GM12878 (cell line): ENCODE measurements around the gene CDH5. TPM values are rescaled to one million over a fixed set of nuclear protein-coding genes. Genes with fewer than 3 reads are reported as not detected.

ENCODE experiments used
- ATAC-seq: fragments of 200-7000 bp; cut with Tn5 transposase; 3 replicates; pipeline ENCODE4 v1.9.1; 2020; ENCODE audit warnings: mild to moderate bottlenecking, moderate library complexity
- BruUV-seq: library from RNA; stranded (reverse); fragments of 400-500 nt; replicated peaks from 2 replicates; lab custom pipeline; 2021; lab: Mats Ljungman, UMichigan
- CTCF ChIA-PET: fragments of 300-600 bp; sonication (Branson Sonifier 250); formaldehyde crosslinking; extraction: SDS; loops from one replicate; lab custom pipeline; 2021; ENCODE audit warnings: inconsistent platforms; lab: Yijun Ruan, JAX
- POLR2A ChIA-PET: fragments of 350-600 bp; formaldehyde crosslinking; extraction: SDS; loops from one replicate; lab custom pipeline; 2021; ENCODE audit warnings: inconsistent platforms; lab: Charles Lee
- RAD21 ChIA-PET: fragments of 300-600 bp; sonication (Branson Sonifier 250); formaldehyde crosslinking; loops from one replicate; lab custom pipeline; 2023; ENCODE audit warnings: antibody characterized with exemption; ENCODE audit not compliant: unreplicated experiment; lab: Charles Lee
- SMC1A ChIA-PET: fragments of 300-600 bp; sonication (Branson Sonifier 250); formaldehyde crosslinking; loops from one replicate; lab custom pipeline; 2023; ENCODE audit not compliant: unreplicated experiment, uncharacterized antibody; lab: Charles Lee
- DNase-seq: peaks from one replicate; pipeline ENCODE4 v3.0.0-alpha.2; 2011; ENCODE audit warnings: low read depth, low spot score
- FAIRE-seq: peaks from 3 replicates; lab custom pipeline; 2011; peaks lifted over from hg19 to GRCh38; lab: Jason Lieb, UNC
- H2AFZ ChIP-seq: 2 replicates; pipeline ENCODE4 v1.6.0; 2011; ENCODE audit warnings: low read depth, low read length, control low read depth; ENCODE audit not compliant: control insufficient read depth
- H3K27ac ChIP-seq: 2 replicates; pipeline ENCODE4 v1.5.1; 2011; ENCODE audit warnings: control low read depth; ENCODE audit not compliant: control insufficient read depth, insufficient read depth
- H3K27me3 ChIP-seq, 2 experiments: replicated peaks in 1 of 2; 2 replicates each; pipeline versions ENCODE4 v1.6.0 to v1.6.1; 2011; ENCODE audit warnings: low read length in 1 of 2; ENCODE audit not compliant: control insufficient read depth in 2 of 2, insufficient read depth in 2 of 2
- H3K36me3 ChIP-seq, 2 experiments: 2 replicates each; pipeline ENCODE4 v1.5.1; 2011; ENCODE audit warnings: low read length in 1 of 2; ENCODE audit not compliant: control insufficient read depth in 2 of 2, insufficient read depth in 2 of 2
- H3K4me1 ChIP-seq: 2 replicates; pipeline ENCODE4 v1.6.1; 2011; ENCODE audit warnings: mild to moderate bottlenecking, low read length, moderate library complexity, mixed read lengths; ENCODE audit not compliant: control insufficient read depth, insufficient read depth
- H3K4me2 ChIP-seq: 2 replicates; pipeline ENCODE4 v1.6.0; 2011; ENCODE audit warnings: control low read depth; ENCODE audit not compliant: control insufficient read depth, insufficient read depth
- H3K4me3 ChIP-seq: fragments of 200-600 bp; sonication (generic); 2 replicates; pipeline ENCODE4 v1.5.1; 2016
- H3K79me2 ChIP-seq: 2 replicates; pipeline ENCODE4 v1.6.0; 2011; ENCODE audit warnings: low read length; ENCODE audit not compliant: control insufficient read depth, insufficient read depth
- H3K9ac ChIP-seq: 2 replicates; pipeline ENCODE4 v1.8.0; 2011; ENCODE audit warnings: low read length, control low read depth, mixed read lengths; ENCODE audit not compliant: control insufficient read depth, insufficient read depth
- H3K9me3 ChIP-seq: replicated peaks from 3 replicates; pipeline ENCODE4 v1.5.1; 2011; ENCODE audit warnings: mild to moderate bottlenecking, low read length; ENCODE audit not compliant: control insufficient read depth, insufficient read depth
- H4K20me1 ChIP-seq: 2 replicates; pipeline ENCODE4 v1.6.0; 2011; ENCODE audit not compliant: control insufficient read depth, insufficient read depth
- BCL11A ChIP-seq: IDR thresholded peaks from 2 replicates; pipeline ENCODE4 v1.6.1; 2011; ENCODE audit warnings: low read depth, low read length
- BCL3 ChIP-seq: IDR thresholded peaks from 2 replicates; pipeline ENCODE4 v1.6.1; 2011; ENCODE audit warnings: borderline replicate concordance, low read depth, mild to moderate bottlenecking, moderate library complexity, low read length; ENCODE audit not compliant: insufficient read depth, poor library complexity, severe bottlenecking
- CHD1 ChIP-seq: IDR thresholded peaks from 2 replicates; pipeline ENCODE4 v1.6.1; 2012; ENCODE audit warnings: low read depth, low read length, improper control_type of control experiment
- CHD4 ChIP-seq: fragments of 200-600 bp; sonication (generic); IDR thresholded peaks from 2 replicates; pipeline ENCODE4 v1.6.1; 2016; ENCODE audit warnings: mild to moderate bottlenecking
- CREM ChIP-seq: IDR thresholded peaks from 2 replicates; pipeline ENCODE4 v1.6.1; 2014; ENCODE audit warnings: antibody characterized with exemption, low read depth
- DPF2 ChIP-seq: fragments of 450-650 bp; IDR thresholded peaks from 2 replicates; pipeline ENCODE4 v1.6.1; 2017; ENCODE audit warnings: mild to moderate bottlenecking
- GATAD2B ChIP-seq: fragments of 450-650 bp; conservative IDR thresholded peaks from 2 replicates; pipeline ENCODE4 v1.6.1; 2017; ENCODE audit warnings: low read depth, mild to moderate bottlenecking, moderate library complexity
- KAT2A ChIP-seq: conservative IDR thresholded peaks from 2 replicates; pipeline ENCODE4 v1.6.1; 2011; ENCODE audit warnings: low read depth, low read length; ENCODE audit not compliant: control insufficient read depth
- MLLT1 ChIP-seq: fragments of 450-650 bp; IDR thresholded peaks from 2 replicates; pipeline ENCODE4 v1.6.1; 2016; ENCODE audit warnings: mild to moderate bottlenecking
- MYC ChIP-seq: IDR thresholded peaks from 2 replicates; pipeline ENCODE4 v1.6.1; 2011; ENCODE audit warnings: mild to moderate bottlenecking, low read length, moderate library complexity, inconsistent platforms; ENCODE audit not compliant: insufficient read depth, insufficient replicate concordance, insufficient read length, severe bottlenecking
- NFXL1 ChIP-seq: fragments of 450-650 bp; IDR thresholded peaks from 2 replicates; pipeline ENCODE4 v1.6.1; 2017; ENCODE audit warnings: antibody characterized with exemption, mild to moderate bottlenecking, borderline replicate concordance
- PML ChIP-seq: IDR thresholded peaks from 2 replicates; pipeline ENCODE4 v1.6.1; 2012; ENCODE audit warnings: low read length, inconsistent platforms
- RBBP5 ChIP-seq: fragments of 200-600 bp; sonication (generic); conservative IDR thresholded peaks from 2 replicates; pipeline ENCODE4 v1.6.1; 2016
- SMAD5 ChIP-seq: IDR thresholded peaks from 2 replicates; pipeline ENCODE4 v1.6.1; 2016; ENCODE audit warnings: antibody characterized with exemption, low read depth
- TAF1 ChIP-seq: IDR thresholded peaks from 2 replicates; pipeline ENCODE4 v1.6.1; 2011; ENCODE audit warnings: mild to moderate bottlenecking, low read depth, low read length, borderline replicate concordance
- TCF12 ChIP-seq: IDR thresholded peaks from 2 replicates; pipeline ENCODE4 v1.6.1; 2011; ENCODE audit warnings: low read depth, mild to moderate bottlenecking, low read length
- ZNF274 ChIP-seq: IDR thresholded peaks from one replicate; pipeline ENCODE4 v1.8.0; 2011; ENCODE audit not compliant: insufficient read length, insufficient read depth
- WGBS: methylation state at CpG from one replicate; pipeline ENCODE4 v1.1.6; 2016; ENCODE audit warnings: low lambda C conversion rate; ENCODE audit not compliant: insufficient replicate concordance, insufficient coverage; ENCODE audit errors: missing lambda C conversion rate; 5-methylcytosine and 5-hydroxymethylcytosine counted together
- in situ Hi-C: fragments of 300-500 bp; cut with MboI; formaldehyde crosslinking; loops from 9 replicates; pipeline ENCODE4 v1.14.3; 2018; ENCODE audit warnings: mixed read lengths
- intact Hi-C: fragments of 100-400 bp; cut with micrococcal nuclease; formaldehyde crosslinking; loops from one replicate; pipeline ENCODE4 v1.14.2; 2022; ENCODE audit not compliant: unreplicated experiment
- polyA plus RNA-seq, 11 experiments: library from polyadenylated mRNA; depleted of rRNA in 4 of 11; unstranded in 6 of 11; stranded (reverse) in 5 of 11; fragments of >200 nt; fragmentation: Nextera tagmentation in 4 of 11; fragmentation: Illumina TruSeq in 1 of 11; extraction: Ambion mirVana in 4 of 11; extraction: Trizol in 1 of 11; gene quantifications; 1 replicate in 1 of 11; 2 replicates in 10 of 11; pipeline versions ENCODE4 v1.2.1 to v1.2.3, GENCODE V29; 2011 to 2016; ENCODE audit warnings: inconsistent platforms in 2 of 11, missing spikeins in 2 of 11, low read depth in 1 of 11
- total RNA-seq, 4 experiments: library from RNA; depleted of rRNA in 3 of 4; stranded (reverse); fragments of >200 nt in 3 of 4; fragmentation: Illumina TruSeq in 1 of 4; extraction: Trizol in 1 of 4; gene quantifications; 2 replicates each; pipeline versions ENCODE4 v1.2.1 to v1.2.3, GENCODE V29; 2013 to 2021
- TF ChIP-seq, protein P1 (sequence below): fragments of 450-650 bp; IDR thresholded peaks from 2 replicates; pipeline ENCODE4 v1.6.1; 2017; ENCODE audit warnings: mild to moderate bottlenecking, moderate library complexity

CDH5 gene
- total and polyA plus RNA-seq, 10 of the 15 experiments (the other 5 are each of a cell fraction or from before 2014, with no cell fraction given): not detected

DNA sequence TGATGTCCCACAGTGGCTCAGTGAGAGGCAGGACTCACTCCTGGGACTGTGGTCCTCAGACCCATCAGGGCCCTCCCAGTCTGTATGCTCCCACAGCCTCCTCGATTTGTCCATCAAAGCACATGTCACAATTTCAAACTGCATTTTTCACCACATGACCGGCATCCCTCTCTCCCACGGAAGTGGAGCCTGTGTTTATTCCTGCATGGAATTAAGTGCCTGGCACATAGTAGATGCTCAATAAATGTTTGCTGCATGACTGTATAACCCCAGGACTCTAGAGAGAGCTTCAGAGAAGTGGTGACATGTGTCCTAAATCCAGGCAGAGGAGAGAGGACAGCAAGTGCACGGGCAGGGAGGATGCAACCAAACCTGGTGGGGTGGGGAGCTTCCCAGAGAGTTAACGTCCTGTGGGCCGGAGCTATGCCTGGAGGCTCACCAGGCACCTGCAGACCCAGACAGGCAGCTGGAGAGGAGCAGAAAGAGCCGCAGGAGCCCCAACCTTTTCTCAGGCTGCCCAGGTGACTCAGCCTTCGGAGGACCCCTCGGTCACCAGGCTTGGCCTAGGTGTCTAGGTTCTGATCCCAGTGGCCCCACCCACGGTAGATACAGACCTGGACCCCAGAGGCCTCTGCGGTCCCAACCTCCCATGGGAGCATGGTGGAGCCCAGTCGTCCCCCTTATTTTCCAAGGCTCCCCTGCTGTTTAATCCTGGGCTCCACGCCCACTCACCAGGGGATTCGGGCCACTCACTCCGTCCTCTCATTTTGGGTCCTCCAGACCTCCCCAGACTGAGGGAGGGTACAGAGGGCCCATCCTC lies 5.8 kb downstream of the CDH5 start (continued):
- TF ChIP-seq GATAD2B (no peak), CHD1 (no peak), RBBP5 (no peak), TAF1 (no peak), NFXL1 (no peak)

GRCh38 chr16:66372898-66373155 lies 6.3 kb downstream of the CDH5 start:
- in situ Hi-C loops: no loop called here
- ChIA-PET POLR2A (no interaction called here), CTCF (no interaction called here), SMC1A (no interaction called here), RAD21 (no interaction called here)
- Histone ChIP-seq H4K20me1 (no peaks in the 10 kb centered on the region), H3K27ac (no peak overlapping the region), H3K27me3 (no peaks in the 10 kb centered on the region), H3K79me2 (no peaks in the 10 kb centered on the region), H2AFZ (no peak overlapping the region), H3K4me3 (no peak overlapping the region), H3K9me3 (no peaks in the 10 kb centered on the region; the same call in 2 of the 3 replicates), H3K4me1 (peaks cover 5% of the 10 kb centered on the region; the same call in 1 of the 2 replicates), H3K36me3 (no peaks in the 10 kb centered on the region), H3K9ac (no peak overlapping the region), H3K4me2 (no peak overlapping the region)
- DNase-seq (no peak), ATAC-seq (no peak), FAIRE-seq (no peak)
- WGBS: 55% methylated on average over 4 of the region's 4 CpGs
- intact Hi-C loops: no loop called here
- BruUV-seq: no TSS peak
- no peak for TF ChIP-seq SMAD5
- no peak for TF ChIP-seq MYC
- TF ChIP-seq TCF12: no peak
- TF ChIP-seq ZNF274: no peak
- TF ChIP-seq DPF2: no peak
- TF ChIP-seq KAT2A: no peak
- TF ChIP-seq PML: no peak
- TF ChIP-seq CHD4: no peak
- no peak for TF ChIP-seq BCL11A
- TF ChIP-seq CREM: no peak
- no peak for TF ChIP-seq BCL3
- TF ChIP-seq, protein P1, sequence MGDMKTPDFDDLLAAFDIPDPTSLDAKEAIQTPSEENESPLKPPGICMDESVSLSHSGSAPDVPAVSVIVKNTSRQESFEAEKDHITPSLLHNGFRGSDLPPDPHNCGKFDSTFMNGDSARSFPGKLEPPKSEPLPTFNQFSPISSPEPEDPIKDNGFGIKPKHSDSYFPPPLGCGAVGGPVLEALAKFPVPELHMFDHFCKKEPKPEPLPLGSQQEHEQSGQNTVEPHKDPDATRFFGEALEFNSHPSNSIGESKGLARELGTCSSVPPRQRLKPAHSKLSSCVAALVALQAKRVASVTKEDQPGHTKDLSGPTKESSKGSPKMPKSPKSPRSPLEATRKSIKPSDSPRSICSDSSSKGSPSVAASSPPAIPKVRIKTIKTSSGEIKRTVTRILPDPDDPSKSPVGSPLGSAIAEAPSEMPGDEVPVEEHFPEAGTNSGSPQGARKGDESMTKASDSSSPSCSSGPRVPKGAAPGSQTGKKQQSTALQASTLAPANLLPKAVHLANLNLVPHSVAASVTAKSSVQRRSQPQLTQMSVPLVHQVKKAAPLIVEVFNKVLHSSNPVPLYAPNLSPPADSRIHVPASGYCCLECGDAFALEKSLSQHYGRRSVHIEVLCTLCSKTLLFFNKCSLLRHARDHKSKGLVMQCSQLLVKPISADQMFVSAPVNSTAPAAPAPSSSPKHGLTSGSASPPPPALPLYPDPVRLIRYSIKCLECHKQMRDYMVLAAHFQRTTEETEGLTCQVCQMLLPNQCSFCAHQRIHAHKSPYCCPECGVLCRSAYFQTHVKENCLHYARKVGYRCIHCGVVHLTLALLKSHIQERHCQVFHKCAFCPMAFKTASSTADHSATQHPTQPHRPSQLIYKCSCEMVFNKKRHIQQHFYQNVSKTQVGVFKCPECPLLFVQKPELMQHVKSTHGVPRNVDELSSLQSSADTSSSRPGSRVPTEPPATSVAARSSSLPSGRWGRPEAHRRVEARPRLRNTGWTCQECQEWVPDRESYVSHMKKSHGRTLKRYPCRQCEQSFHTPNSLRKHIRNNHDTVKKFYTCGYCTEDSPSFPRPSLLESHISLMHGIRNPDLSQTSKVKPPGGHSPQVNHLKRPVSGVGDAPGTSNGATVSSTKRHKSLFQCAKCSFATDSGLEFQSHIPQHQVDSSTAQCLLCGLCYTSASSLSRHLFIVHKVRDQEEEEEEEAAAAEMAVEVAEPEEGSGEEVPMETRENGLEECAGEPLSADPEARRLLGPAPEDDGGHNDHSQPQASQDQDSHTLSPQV: no peak
- no peak for TF ChIP-seq MLLT1
